GM19023 (cell line): ENCODE data around the gene SMARCA1.

ENCODE experiments used
- ATAC-seq: cut with Tn5 transposase; IDR thresholded peaks from one replicate; pipeline ENCODE4 v1.9.1; 2021; ENCODE audit warnings: mild to moderate bottlenecking, moderate library complexity; ENCODE audit not compliant: unreplicated experiment

Gene SMARCA1

GRCh38 chrX:129529685-129530281 is 6.5 kb upstream of the SMARCA1 start:
- ATAC-seq: no peak

- ATAC-seq: no peak
These were observed 2.6 kb upstream of the SMARCA1 start for GRCh38 chrX:129525896-129526295.

- no peak for ATAC-seq
These were observed 1.9 kb upstream of the SMARCA1 start for GRCh38 chrX:129525162-129525561.

GRCh38 chrX:129524250-129524850 is 1.1 kb upstream of the SMARCA1 start:
- no peak for ATAC-seq

- ATAC-seq: no peak
These were observed 859 bp downstream of the SMARCA1 start for GRCh38 chrX:129522184-129523078.

GRCh38 chrX:129520151-129520550 is 3.1 kb downstream of the SMARCA1 start:
- no peak for ATAC-seq

- ATAC-seq: no peak
These were observed 6.9 kb downstream of the SMARCA1 start for GRCh38 chrX:129516402-129516801.

- no peak for ATAC-seq
These were observed 10.9 kb downstream of the SMARCA1 start for GRCh38 chrX:129512409-129512808.

- ATAC-seq: no peak
These were observed 11.6 kb downstream of the SMARCA1 start for GRCh38 chrX:129511689-129512088.

- ATAC-seq: no peak
These were observed 13.0 kb downstream of the SMARCA1 start for GRCh38 chrX:129510331-129510730.

GRCh38 chrX:129497146-129497843 is 26.0 kb downstream of the SMARCA1 start:
- no peak for ATAC-seq

GRCh38 chrX:129496625-129497024 is 26.7 kb downstream of the SMARCA1 start:
- ATAC-seq: no peak

- ATAC-seq: no peak
These were observed 27.4 kb downstream of the SMARCA1 start for GRCh38 chrX:129495900-129496299.

GRCh38 chrX:129494887-129495286 is 28.4 kb downstream of the SMARCA1 start:
- ATAC-seq: no peak

GRCh38 chrX:129493643-129494042 is 29.6 kb downstream of the SMARCA1 start:
- ATAC-seq: no peak

GRCh38 chrX:129490330-129490729 is 33.0 kb downstream of the SMARCA1 start:
- no peak for ATAC-seq

- no peak for ATAC-seq
These were observed 34.9 kb downstream of the SMARCA1 start for GRCh38 chrX:129488359-129488758.

- no peak for ATAC-seq
These were observed 42.4 kb downstream of the SMARCA1 start for GRCh38 chrX:129480889-129481288.

GRCh38 chrX:129478516-129478915 is 44.8 kb downstream of the SMARCA1 start:
- ATAC-seq: no peak

GRCh38 chrX:129472116-129472515 is 51.2 kb downstream of the SMARCA1 start:
- ATAC-seq: no peak

GRCh38 chrX:129462707-129463106 is 60.6 kb downstream of the SMARCA1 start:
- ATAC-seq: no peak
